Measurements from ENCODE around the gene KISS1R. TPM values are rescaled to one million over a fixed set of nuclear protein-coding genes. Genes with fewer than 3 reads are reported as not detected.

The KISS1R gene
- under 1 TPM in 1 of 4 donors, not detected in 3; 0.29 TPM for total RNA-seq

DNA sequence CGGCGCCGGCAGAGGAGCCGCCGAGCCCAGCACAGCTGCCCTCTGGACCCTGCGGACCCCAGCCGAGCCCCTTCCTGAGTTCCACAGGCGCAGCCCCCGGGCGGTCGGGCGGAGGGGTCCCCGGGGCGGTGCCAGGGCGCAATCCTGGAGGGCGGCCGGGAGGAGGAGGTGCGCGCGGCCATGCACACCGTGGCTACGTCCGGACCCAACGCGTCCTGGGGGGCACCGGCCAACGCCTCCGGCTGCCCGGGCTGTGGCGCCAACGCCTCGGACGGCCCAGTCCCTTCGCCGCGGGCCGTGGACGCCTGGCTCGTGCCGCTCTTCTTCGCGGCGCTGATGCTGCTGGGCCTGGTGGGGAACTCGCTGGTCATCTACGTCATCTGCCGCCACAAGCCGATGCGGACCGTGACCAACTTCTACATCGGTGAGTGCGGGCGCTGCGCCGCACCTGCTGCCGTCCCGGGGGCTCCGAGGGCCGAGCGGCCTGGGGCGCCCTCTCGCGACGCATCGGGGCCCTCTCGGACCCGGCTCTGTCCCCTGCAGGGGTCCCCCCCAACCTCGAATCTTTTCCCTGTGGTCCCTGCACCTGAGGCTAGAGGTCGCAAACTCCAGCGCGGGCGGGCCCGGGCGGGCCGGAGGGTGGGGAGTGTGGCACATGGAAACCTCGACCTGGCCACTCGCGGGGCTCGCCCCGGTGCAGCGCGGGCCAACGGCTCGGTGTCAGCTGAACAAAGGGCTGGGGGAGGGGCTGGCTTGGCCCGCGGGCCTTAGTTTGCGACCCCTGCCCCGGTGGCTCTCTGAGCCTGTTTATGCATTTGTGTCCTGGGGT lies at the start of gene KISS1R:
Gene KISS1R, plus strand, starts transcription at position 11 of the 829 bp plus-strand sequence. Its CDS starts 170 bp downstream, at position 181.
- Histone ChIP-seq H3K27me3 (peaks cover 48% of the 10 kb centered on the region), H3K27ac (no peak within 1 kb of the TSS), H3K4me1 (peaks cover 49% of the 10 kb centered on the region), H3K9me3 (no peaks in the 10 kb centered on the region), H3K36me3 (no peaks in the 10 kb centered on the region), H3K4me3 (peak within 1 kb of the TSS; percentile 41)
- TF ChIP-seq CTCF (IDR thresholded peaks at IDR 0.05) (peak in 1 of 2 donors; percentile 14), EP300 (IDR thresholded peaks at IDR 0.05) (no peak)
- 0% methylated on average over 16 of the region's 87 CpGs for WGBS
- DNase-seq (ENCODE audit: low spot score in 2 of 2): no peak

DNA sequence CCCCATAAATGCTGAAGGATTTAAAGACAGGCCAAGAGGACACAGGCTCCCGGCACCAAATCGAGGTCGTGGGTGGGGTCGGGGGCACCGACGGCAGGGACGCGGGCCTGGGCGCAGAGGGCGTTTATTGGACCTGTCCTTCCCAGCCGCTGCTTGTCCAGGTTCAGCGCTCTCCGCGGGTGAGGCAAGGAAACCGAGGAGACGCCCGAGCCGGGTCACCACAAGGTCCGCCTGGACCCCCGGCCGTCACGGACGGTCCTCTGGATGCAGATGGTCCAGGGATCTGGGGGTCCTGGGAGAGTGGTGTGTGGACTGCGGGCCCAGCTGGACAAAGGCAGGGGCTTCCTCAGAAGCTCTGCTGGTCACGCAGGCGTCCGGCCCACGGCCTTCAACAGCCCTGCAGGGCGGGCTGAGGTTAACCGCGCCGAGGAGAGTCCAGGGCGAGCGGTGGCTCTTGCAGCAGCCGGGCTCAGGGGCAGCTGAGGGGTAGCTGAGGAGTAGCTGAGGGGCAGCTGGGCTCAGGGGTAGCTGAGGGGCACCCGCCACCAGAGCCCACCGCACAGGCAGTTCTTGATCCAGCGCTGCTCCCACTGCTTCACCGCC lies 49.2 kb upstream of the KISS1R start:
- no peak overlapping the region for H3K27ac ChIP-seq
- H3K4me1 ChIP-seq: peaks cover 31% of the 10 kb centered on the region
- no peak for TF ChIP-seq EP300 (IDR thresholded peaks at IDR 0.05)
- TF ChIP-seq POLR2AphosphoS5 (IDR thresholded peaks at IDR 0.05): no peak
- no peak for TF ChIP-seq POLR2A (IDR thresholded peaks at IDR 0.05)
- TF ChIP-seq CTCF (IDR thresholded peaks at IDR 0.05): no peak
- H3K36me3 ChIP-seq: peaks cover 38% of the 10 kb centered on the region
- no peak for DNase-seq (ENCODE audit: low spot score in 2 of 2)
- 89% methylated on average over 16 of the region's 39 CpGs for WGBS
- H3K9me3 ChIP-seq: no peaks in the 10 kb centered on the region
- no peak overlapping the region for H3K4me3 ChIP-seq
- no peaks in the 10 kb centered on the region for H3K27me3 ChIP-seq

GRCh38 chr19:868458-869244 lies 48.5 kb upstream of the KISS1R start:
- H3K4me1 ChIP-seq: peaks cover 37% of the 10 kb centered on the region
- no peaks in the 10 kb centered on the region for H3K9me3 ChIP-seq
- H3K36me3 ChIP-seq: peaks cover 41% of the 10 kb centered on the region
- no peaks in the 10 kb centered on the region for H3K27me3 ChIP-seq
- 84% methylated on average over 21 of the region's 34 CpGs for WGBS
- TF ChIP-seq CTCF (IDR thresholded peaks at IDR 0.05) (no peak), POLR2AphosphoS5 (IDR thresholded peaks at IDR 0.05) (no peak), EP300 (IDR thresholded peaks at IDR 0.05) (no peak), POLR2A (IDR thresholded peaks at IDR 0.05) (no peak)
- no peak for DNase-seq (ENCODE audit: low spot score in 2 of 2)
- peak overlapping the region; percentile 68 for H3K27ac ChIP-seq
- no peak overlapping the region for H3K4me3 ChIP-seq

DNA sequence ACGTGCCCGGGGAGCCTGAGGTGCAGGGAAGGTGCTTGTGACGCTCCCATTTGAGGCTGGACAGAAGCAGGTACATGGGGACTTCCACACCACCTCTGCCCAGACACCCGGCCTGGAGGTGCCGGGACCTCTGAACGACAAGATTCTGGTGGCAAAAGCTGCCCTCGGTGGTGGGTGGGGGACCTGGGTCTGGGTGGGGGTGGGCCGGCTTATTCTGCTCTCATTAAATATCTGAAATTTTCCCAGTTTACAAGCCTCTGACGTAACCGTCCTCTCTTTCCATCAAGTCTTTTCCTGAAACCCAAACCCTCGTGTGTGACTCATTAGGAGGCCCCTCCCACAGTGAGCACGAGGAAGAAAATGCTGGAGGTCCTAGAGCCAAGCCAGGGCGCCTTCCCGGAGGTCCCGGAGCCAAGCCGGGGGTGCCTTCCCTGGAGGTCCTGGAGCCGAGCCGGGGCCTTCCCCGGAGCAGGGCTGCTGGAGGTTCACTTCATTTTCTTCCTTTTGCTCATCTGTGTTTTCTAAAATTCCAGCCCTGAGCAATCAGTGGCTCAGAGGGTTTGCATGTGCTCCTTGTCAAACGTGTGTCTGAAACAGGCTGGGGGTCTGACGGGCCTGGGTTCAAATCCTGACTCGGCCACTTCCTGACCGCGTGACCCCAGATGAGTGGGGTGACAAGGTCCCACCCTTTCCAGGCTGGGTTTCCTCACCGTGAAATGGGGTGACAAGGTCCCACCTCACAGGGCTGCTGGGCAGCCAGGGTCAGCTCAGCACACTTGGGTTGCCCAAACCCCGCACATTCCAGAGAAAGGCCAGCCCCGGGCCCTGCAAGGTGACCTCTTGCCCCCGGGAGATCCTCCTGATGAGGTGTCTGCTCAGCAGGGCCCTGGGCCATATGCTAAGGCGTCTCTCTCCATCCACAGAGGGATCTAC lies 47.6 kb upstream of the KISS1R start:
- no peak for DNase-seq (ENCODE audit: low spot score in 2 of 2)
- 50% methylated on average over 17 of the region's 29 CpGs for WGBS
- Histone ChIP-seq H3K36me3 (peaks cover 47% of the 10 kb centered on the region), H3K9me3 (no peaks in the 10 kb centered on the region), H3K4me1 (peaks cover 43% of the 10 kb centered on the region), H3K27ac (peak overlapping the region; percentile 68), H3K27me3 (no peaks in the 10 kb centered on the region), H3K4me3 (no peak overlapping the region)
- peak in 1 of 3 donors; percentile 7 for TF ChIP-seq POLR2AphosphoS5 (IDR thresholded peaks at IDR 0.05)
- no peak for TF ChIP-seq POLR2A (IDR thresholded peaks at IDR 0.05)
- no peak for TF ChIP-seq CTCF (IDR thresholded peaks at IDR 0.05)

All from suprapubic skin (tissue), 4 donors.